ENCODE results near the gene SNAP29.

GRCh38 chr22:20881869-20882815 is 23.3 kb downstream of the SNAP29 start:
- TF ChIP-seq CTCF (IDR thresholded peaks at IDR 0.05) (no peak), EP300 (IDR thresholded peaks at IDR 0.05) (no peak), POLR2A (IDR thresholded peaks at IDR 0.05) (no peak), POLR2AphosphoS5 (IDR thresholded peaks at IDR 0.05) (no peak)
